ENCODE results near the gene THRSP. TPM values are rescaled to one million over a fixed set of nuclear protein-coding genes. Genes with fewer than 3 reads are reported as not detected.
"Not testable (repeated sequence)": the region's sequence is repeated elsewhere in the genome, so short reads cannot be mapped to it uniquely, and the experiment has no call there.

Gene THRSP
- total RNA-seq, 1 donor from 2014 or later, result not detected

DNA sequence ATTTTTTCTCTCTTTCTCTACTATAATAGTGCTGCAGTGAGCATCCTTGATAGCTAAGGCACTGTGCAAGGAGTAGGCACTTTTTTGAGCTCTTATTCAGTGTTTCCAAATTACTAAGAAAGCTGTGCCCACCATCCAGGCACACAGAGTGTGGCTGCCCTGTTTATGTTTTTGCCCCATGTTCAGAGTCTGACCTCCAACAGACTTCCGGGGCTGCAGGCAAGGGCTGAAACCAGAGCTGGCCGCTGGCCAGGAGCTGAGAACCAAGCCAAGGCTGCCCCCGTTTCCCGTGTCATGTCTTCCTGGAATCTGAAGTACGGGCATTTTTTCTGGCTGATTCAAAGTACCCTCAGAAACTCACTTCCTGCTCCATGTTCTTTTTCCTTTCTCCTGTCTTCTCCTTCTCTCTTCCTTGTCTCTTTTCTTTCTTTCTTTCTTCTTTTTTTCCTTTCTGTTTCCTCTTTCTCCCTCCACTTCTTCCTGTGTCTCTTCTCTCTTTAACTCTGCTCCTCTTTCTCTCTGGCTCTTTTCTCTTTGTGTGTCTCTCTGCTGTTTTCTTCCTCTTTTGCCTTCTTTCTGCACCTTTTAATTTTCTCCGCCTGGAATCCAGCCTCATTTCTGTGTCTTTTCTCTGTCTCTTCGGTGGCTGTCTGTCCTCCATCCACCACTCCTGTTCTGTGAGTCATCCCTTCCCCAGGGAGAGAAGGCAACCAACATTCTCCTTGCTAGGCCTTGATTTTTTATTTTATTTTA lies 23.6 kb upstream of the THRSP start:
- Histone ChIP-seq H3K36me3 (no peaks in the 10 kb centered on the region), H3K4me3 (no peak overlapping the region), H3K27me3 (no peaks in the 10 kb centered on the region), H3K4me1 (peaks cover 19% of the 10 kb centered on the region), H3K27ac (peak overlapping the region; percentile 74), H3K9me3 (no peaks in the 10 kb centered on the region)
- TF ChIP-seq, protein P1, sequence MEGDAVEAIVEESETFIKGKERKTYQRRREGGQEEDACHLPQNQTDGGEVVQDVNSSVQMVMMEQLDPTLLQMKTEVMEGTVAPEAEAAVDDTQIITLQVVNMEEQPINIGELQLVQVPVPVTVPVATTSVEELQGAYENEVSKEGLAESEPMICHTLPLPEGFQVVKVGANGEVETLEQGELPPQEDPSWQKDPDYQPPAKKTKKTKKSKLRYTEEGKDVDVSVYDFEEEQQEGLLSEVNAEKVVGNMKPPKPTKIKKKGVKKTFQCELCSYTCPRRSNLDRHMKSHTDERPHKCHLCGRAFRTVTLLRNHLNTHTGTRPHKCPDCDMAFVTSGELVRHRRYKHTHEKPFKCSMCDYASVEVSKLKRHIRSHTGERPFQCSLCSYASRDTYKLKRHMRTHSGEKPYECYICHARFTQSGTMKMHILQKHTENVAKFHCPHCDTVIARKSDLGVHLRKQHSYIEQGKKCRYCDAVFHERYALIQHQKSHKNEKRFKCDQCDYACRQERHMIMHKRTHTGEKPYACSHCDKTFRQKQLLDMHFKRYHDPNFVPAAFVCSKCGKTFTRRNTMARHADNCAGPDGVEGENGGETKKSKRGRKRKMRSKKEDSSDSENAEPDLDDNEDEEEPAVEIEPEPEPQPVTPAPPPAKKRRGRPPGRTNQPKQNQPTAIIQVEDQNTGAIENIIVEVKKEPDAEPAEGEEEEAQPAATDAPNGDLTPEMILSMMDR (IDR thresholded peaks at IDR 0.05), result no peak
- intact Hi-C loops (cut with DNase I), result no loop called here
- ATAC-seq (peak; percentile 28), DNase-seq (peak; percentile 83)

DNA sequence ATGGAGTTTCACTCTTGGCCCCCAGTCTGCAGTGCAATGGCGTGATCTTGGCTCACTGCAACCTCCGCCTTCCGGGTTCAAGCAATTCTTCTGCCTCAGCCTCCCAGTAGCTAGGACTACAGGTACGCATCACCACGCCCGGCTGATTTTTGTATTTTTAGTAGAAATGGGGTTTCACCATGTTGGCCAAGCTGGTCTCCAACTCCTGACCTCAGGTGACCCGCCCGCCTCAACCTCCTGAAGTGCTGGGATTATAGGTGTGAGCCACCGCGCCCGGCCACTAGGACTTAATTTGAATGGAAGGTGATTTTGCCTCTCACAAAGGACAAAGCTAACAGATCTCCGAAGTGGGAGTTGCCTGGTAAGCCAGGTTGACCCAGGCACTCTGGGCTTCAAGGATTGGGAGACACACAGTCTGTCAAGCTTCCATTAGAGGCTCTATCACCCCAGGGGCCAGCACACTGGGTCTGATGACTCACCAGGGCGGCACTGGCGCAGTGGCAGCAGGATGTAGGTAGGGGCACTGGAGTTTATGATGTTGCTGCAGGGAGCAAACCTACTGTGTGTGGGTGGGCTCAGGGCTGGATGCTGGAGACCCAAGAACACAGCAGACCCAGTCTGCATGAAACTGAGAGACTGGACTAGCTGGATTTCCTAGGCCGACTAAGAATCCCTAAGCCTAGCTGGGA lies 22.8 kb upstream of the THRSP start:
- ATAC-seq, result no peak
- intact Hi-C loops (cut with DNase I), result no loop called here
- H3K27ac ChIP-seq, result peak overlapping the region; percentile 74
- H3K4me1 ChIP-seq, result peaks cover 26% of the 10 kb centered on the region
- no peaks in the 10 kb centered on the region for H3K36me3 ChIP-seq
- TF ChIP-seq, protein P1 (IDR thresholded peaks at IDR 0.05), result no peak
- no peak for DNase-seq
- H3K27me3 ChIP-seq, result no peaks in the 10 kb centered on the region
- H3K9me3 ChIP-seq, result no peaks in the 10 kb centered on the region
- no peak overlapping the region for H3K4me3 ChIP-seq

DNA sequence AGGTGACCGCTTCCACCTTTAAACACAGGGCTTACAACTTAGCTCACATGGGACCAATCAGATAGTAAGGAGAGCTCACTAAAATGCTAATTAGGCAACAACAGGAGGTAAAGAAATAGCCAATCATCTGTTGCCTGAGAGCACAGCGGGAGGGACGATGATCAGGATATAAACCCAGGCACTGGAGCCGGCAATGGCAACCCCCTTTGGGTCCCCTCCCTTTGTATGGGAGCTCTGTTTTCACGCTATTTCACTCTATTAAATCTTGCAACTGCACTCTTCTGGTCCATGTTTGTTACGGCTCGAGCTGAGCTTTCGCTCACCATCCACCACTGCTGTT lies 22.3 kb upstream of the THRSP start:
- DNase-seq; H3K27ac ChIP-seq; H3K36me3 ChIP-seq; H3K27me3 ChIP-seq; intact Hi-C loops (cut with DNase I); ATAC-seq; H3K9me3 ChIP-seq; H3K4me3 ChIP-seq: not testable (repeated sequence)
- peaks cover 26% of the 10 kb centered on the region for H3K4me1 ChIP-seq

DNA sequence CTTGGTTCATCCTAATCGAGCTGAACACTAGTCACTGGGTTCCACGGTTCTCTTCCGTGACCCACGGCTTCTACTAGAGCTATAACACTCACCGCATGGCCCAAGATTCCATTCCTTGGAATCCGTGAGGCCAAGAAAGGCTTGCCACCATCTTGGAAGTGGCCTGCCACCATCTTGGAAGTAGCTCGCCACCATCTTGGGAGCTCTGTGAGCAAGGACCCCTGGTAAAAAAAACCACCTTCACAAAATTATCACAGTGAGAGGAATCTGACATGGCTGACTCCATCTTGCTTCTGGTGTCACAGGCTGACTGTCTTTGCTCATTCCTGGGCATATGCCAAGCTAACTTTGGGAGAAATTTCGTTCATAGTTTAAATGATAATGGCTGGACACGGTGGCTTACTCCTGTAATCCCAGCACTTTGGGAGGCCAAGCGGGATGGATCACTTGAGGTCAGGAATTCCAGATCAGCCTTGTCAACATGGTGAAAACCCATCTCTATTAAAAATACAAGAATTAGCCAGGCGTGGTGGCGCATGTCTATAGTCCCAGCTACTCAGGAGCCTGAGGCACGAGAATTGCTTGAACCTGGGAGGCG lies 21.7 kb upstream of the THRSP start:
- TF ChIP-seq, protein P1 (IDR thresholded peaks at IDR 0.05), result no peak
- Histone ChIP-seq H3K27ac (no peak overlapping the region), H3K36me3 (no peaks in the 10 kb centered on the region), H3K4me3 (no peak overlapping the region), H3K27me3 (no peaks in the 10 kb centered on the region), H3K9me3 (no peaks in the 10 kb centered on the region), H3K4me1 (peaks cover 26% of the 10 kb centered on the region)
- intact Hi-C loops (cut with DNase I), result no loop called here
- ATAC-seq (no peak), DNase-seq (no peak)

DNA sequence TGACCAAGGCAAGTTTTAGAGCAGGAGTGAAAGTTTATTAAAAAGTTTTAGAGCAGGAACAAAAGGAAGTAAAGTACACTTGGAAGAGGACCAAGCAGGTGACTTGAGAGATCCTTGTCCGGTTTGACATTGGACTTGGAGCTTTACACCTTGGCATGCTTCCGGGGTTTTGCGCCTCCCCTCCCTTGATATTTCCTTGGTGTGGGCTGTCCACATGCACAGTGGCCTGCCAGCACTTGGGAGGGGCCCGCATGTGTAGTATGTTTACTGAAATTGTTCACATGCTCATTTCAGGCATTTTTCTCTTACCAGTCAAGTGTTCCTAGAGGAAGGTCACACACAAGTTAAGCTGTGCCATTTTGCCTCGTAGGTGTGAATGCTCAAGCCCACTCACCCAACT lies 19.0 kb upstream of the THRSP start:
- Histone ChIP-seq H3K27ac (peak overlapping the region; percentile 44), H3K4me1 (peaks cover 21% of the 10 kb centered on the region), H3K27me3 (no peaks in the 10 kb centered on the region), H3K4me3 (no peak overlapping the region), H3K9me3 (no peaks in the 10 kb centered on the region), H3K36me3 (no peaks in the 10 kb centered on the region)
- intact Hi-C loops (cut with DNase I), result no loop called here
- TF ChIP-seq, protein P1 (IDR thresholded peaks at IDR 0.05), result no peak
- DNase-seq, result peak; percentile 92
- peak; percentile 84 for ATAC-seq

DNA sequence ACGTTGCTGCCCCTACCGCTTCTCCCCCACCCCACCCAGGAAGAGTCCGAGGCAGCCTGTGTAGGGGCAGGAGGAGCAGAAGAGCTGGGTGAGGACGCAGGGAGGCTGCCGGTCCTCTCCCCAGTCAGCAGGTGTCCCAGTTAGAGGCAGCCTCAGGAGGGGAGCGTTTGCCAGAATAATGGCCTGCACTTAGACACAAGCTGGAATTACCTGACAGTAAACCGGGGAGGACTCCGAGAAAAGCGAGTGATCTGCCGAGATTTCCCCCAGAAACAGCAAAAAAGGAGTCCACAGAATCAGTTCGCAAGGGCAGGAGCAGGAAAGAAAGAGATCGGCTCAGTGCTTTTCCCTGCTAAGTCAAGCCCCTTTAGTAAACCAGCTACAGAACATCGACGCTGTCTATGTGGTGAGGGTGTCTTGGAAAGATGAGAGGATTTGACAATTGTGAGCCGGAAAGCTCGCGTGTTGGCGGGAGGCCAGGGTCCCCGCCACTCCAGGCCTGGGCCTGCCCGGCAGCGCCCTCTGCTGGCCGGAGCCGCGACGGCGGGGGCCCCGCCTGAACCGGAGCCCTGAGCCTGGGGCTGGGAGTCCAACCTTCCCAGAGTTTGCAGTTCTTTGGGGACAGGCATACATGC lies 17.7 kb upstream of the THRSP start:
- ATAC-seq (peak; percentile 93), DNase-seq (peak; percentile 90)
- intact Hi-C loops (cut with DNase I), result no loop called here
- Histone ChIP-seq H3K27ac (peak overlapping the region; percentile 48), H3K27me3 (no peaks in the 10 kb centered on the region), H3K4me3 (peak overlapping the region; percentile 50), H3K36me3 (no peaks in the 10 kb centered on the region), H3K4me1 (peaks cover 9% of the 10 kb centered on the region), H3K9me3 (no peaks in the 10 kb centered on the region)
- TF ChIP-seq, protein P1 (IDR thresholded peaks at IDR 0.05), result peak; percentile 100

All from upper lobe of right lung (tissue), 1 donor.